Kidney capillary endothelial cell (primary cell): Measurements from ENCODE around the gene COL19A1.
A peak's percentile ranks its signal among the peaks of the same experiment; 100 is the strongest.
"Not testable (repeated sequence)": the region's sequence is repeated elsewhere in the genome, so short reads cannot be mapped to it uniquely, and the experiment has no call there.

Experiments used
- DNase-seq: peaks from one replicate; pipeline ENCODE4 v3.0.0-alpha.2; 2018; ENCODE audit warnings: low spot score

Gene COL19A1

DNA sequence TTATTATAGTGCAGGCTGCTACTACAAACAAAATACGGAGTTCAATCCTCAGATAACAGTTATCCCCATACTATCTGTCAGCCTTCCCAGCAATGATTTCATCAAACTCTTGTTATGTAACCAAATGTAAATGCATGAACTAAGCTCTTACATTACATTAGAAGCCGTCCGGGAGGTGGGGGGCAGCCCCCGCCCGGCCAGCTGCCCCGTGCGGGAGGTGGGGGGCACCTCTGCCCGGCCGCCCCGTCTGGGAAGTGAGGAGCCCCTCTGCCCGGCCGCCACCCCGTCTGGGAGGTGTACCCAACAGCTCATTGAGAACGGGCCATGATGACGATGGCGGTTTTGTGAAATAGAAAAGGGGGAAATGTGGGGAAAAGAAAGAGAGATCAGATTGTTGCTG lies 99.6 kb downstream of the COL19A1 start:
- not testable (repeated sequence) for DNase-seq

DNA sequence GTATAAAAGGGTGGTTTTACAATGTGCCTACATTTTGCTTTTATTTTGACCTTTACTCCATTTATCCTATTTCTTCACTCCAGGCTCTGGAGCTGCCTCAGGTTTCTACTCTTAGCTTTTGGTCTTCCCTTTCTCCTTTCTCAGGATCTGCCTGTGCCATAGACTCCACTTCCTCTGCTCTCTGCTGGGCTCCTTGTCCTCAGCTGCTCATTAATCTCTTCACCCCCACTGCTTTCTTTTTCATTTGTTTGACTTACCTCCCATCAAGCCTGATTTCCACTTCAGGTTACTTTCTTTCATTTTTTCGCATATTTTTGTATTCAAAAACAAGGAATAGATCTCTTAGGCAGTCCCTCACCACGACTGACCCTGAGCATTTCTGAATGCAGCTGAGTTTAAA lies 106.8 kb downstream of the COL19A1 start:
- DNase-seq: no peak

DNA sequence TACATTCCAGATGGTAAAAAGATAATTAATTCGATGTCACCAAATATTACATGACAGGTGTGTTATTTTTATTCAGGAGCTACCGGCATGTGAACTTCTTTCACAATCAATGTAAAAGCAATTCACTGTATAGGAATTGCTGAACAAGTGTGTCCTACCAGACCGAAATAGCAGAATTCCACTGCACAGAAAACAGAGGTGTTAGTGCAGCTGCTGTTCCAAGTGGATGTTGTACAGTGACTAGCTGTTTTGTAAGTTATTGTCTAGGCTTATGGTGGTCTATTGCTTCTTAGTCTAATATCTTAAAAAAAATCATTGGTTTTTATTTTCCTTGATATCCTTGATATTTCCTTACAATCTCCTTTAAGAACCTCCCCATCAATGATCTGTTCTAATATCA lies 107.4 kb downstream of the COL19A1 start:
- no peak for DNase-seq

DNA sequence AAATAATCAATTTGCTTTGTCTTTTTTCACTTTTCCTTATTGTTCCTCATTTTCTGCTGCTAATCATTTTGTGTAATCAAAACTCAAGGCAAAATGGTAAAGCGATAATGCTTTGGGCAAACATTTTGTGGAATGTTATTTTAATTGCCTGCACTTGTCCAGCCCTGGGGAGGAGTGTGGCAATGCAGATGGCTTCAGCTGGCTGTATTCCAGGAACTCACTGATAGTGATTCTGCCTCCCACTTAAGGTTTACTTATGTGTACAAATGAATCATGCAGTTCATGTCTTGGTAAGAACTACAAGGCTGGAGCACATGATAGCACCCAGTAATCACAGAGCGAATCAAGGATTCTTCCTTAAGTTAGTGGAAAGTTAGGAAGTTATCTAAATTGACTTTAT lies 107.8 kb downstream of the COL19A1 start:
- no peak for DNase-seq

GRCh38 chr6:69976591-69977090 lies 110.3 kb downstream of the COL19A1 start:
- DNase-seq: peak; percentile 7

DNA sequence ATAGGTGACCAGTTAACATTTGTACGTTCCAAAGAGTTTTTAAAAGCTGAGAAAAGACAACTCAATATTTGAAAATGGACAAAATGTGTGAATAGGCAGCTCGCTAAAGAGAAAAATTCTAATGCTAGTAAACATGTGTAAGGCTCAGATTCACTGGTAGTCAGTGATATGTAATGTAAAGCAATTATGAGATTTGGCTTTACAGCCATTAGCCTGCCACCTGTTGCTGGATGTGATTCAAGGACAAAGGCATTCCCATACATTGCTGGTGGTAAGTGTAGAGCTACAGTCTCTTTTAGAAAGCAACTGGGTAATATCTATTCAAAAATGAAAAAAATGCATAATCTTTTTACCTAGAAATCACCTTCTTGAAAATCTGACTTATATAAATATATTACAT lies 114.3 kb downstream of the COL19A1 start:
- DNase-seq: no peak

DNA sequence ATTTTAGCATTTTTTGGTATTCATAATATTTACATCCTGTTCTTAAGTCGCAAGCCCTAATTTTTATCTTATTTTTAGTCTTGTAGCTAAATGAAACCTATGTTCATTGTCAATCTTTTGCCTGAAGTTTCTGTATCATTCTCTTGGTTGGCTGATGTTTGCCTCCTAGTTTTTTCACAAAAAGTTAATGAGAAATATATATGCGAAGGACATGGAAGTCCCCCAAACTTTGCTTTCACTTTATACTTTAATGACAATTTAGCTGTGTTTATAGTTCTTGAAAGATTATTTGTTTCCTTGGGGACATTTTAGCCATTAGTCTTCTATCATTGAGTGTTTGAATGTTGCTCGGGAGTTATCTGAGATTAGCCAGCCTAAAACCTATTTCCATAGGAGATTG lies 118.2 kb downstream of the COL19A1 start:
- no peak for DNase-seq

DNA sequence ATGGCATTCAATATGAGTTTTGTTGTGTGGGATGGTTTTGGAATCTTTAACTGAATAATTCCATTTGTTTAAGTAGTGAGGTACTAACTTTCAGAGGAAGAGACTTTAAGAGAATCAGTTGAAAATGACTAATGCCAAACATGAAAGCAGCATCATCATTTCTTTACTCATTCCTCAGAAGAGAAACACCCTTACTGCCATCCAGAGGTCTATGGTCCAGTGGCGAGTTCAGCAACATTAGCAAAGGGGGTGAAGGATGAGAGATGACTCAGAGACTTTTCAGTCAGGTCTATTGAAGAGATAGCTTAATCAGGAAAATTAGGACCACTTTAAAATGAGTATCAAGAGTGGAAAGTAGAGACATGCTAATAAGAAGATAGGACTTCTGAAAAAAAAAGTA lies 118.8 kb downstream of the COL19A1 start:
- no peak for DNase-seq

DNA sequence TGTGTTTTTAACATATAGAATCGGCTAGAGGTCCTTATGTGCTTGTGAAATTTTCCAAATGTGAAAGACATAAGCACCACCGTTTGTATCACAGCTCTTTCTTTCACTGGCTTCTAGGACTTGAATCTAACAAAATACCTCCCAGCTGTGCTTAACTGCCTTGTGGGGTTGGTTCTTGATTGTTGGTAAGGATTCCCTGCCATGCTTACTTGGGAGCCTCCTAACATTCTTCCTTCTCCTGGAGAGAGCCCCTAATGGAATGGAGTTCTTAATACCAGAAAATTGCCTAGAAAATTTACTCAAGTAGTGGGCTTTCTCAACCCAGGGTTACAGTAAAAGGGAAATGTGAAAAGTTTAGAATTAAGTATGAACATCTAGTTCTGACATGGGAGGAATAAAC lies 121.2 kb downstream of the COL19A1 start:
- no peak for DNase-seq

DNA sequence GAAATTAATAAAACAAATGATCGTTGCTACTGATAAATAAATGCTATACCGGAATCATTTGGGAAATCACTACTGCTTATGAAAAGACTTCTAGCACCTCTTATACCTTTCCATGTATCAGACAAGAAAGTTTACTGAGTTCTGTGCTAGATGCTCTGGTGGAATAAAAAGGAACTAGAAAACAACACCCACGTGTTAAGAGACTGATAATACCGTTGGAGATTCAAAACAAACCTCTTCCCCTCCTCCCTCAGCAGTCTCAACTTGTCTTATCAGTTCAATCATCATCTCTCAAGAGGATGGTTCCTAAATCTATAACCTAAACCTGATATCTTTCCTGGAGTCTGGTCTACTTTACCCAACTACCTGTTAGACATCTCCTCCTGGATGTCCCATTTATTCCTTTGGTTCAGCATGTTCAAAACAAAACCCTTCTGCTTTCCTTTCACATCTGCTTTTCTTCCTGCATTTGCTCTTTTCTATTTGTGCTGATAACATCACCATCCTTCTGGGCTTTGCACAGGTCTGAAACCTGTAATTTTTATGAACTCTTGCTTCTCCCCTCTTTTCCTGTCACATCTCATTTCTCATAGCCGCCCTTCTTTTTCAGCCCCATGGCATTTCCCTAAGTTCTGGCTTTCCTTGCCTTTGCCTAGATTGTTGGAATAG lies 122.2 kb downstream of the COL19A1 start:
- no peak for DNase-seq

DNA sequence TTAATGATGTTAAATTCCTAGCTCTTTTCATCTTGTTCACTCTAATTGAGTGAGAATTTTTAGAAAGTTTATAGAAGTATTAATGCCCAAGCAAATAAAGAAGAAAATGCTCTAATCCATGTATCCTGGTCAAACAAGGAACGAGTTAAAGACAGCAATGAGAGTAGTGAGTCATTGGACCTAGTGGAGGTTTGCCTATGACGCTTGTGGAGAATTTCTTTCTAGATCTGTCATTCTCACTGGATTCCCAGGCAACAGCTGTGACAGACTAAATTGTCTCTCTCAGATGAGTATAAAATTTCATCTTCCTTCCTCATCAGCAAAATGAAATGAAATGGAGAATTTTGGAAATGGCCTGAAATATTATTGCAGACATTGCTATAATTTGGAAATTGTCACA lies 127.9 kb downstream of the COL19A1 start:
- DNase-seq: no peak

GRCh38 chr6:70008189-70008588 lies 141.8 kb downstream of the COL19A1 start:
- no peak for DNase-seq

GRCh38 chr6:70010339-70010738 lies 144.0 kb downstream of the COL19A1 start:
- not testable (repeated sequence) for DNase-seq

DNA sequence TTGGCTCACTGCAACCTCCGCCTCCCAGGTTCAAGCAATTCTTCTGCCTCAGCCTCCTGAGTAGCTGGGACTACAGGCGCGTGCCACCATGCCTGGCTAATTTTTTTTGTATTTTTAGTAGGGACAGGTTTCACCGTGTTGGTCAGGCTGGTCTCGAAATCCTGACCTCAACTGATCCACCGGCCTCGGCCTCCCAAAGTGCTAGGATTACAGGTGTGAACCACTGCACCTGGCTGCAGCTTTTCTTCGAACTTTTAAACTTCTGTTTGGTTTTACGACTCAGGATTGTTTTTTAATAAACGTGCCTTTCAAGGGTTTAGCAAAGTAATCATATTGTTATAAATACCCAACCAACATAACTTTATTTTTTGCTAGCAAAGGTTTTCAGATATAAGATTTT lies 156.8 kb downstream of the COL19A1 start:
- DNase-seq: not testable (repeated sequence)

DNA sequence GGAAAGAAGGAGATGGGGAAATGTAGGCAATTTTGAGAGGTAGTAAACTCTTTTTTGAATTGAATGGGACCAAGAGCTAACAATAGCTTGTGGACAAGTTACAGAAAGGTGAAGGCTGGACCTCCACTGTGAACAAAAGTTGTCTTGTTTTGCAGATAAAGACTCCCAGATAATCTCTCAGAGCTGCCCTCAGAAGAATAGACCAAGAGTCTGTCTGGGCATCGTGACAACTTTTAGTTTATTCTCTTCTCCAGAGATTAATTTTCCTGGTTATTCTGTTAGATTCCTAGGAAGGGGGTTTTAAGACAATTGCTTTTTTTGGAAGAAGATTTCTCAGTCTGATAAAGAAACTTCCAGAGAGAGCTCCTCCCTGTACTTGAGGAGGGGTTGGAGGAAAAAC lies 161.9 kb downstream of the COL19A1 start:
- no peak for DNase-seq

- no peak for DNase-seq
Observed at GRCh38 chr6:70028926-70029325, 162.6 kb downstream of the COL19A1 start.

DNA sequence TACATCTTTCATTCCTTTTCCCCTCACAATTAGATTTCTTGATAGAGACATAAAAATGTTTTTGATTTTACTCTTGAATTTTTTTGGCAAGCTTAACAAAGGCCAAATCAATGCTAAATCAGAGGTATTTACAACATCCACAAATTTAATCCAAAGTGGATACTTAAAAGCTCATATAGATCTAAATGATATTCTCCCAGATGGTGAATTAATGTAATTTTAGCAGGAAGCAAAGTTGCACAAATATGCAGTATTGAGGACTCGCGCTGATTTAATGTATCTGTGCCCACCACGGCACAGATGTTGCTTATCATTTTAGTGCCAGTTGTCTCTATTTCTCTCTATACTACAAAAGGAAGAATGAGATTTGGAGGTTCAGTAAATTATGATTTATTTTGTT lies 167.4 kb downstream of the COL19A1 start:
- DNase-seq: no peak

- DNase-seq: no peak
Observed at GRCh38 chr6:70037445-70037844, 171.1 kb downstream of the COL19A1 start.

DNA sequence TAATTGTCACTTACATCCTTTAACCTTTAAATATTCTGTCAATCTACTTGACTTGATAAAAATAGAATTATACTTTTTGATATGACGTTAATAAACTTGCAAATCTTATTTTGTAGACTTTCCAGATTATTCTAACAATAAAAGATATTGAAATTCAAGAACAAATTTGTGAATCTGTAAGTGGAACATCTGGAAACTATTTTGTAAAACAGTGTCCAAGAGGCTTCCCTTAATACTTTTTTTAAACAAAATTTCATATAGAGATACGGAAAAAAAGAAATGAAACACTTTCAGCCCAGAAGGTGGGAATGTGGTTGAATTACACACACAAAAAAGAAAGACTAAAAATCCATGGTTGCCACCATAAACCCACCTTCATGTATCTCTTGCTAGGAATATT lies 174.4 kb downstream of the COL19A1 start:
- DNase-seq: no peak

DNA sequence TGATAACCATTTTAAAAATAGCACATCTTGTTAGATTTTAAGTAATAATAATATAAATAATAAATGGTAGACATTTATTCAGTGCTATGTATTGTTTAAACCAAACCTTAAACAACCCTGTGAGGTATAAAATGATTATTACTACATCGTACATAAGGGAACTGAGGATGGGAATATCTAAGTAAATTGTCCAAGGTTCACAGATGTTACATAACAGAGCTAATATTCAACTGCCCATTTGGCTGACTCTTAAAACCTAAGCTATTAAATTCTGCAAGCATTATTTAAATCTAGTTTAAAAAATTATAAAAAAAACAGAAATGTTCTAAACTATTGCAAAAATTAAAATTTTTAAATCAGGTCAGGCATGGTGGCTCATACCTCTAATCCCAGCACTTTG lies 175.1 kb downstream of the COL19A1 start:
- DNase-seq: no peak

- DNase-seq: no peak
Observed at GRCh38 chr6:70045413-70045812, 179.1 kb downstream of the COL19A1 start.

DNA sequence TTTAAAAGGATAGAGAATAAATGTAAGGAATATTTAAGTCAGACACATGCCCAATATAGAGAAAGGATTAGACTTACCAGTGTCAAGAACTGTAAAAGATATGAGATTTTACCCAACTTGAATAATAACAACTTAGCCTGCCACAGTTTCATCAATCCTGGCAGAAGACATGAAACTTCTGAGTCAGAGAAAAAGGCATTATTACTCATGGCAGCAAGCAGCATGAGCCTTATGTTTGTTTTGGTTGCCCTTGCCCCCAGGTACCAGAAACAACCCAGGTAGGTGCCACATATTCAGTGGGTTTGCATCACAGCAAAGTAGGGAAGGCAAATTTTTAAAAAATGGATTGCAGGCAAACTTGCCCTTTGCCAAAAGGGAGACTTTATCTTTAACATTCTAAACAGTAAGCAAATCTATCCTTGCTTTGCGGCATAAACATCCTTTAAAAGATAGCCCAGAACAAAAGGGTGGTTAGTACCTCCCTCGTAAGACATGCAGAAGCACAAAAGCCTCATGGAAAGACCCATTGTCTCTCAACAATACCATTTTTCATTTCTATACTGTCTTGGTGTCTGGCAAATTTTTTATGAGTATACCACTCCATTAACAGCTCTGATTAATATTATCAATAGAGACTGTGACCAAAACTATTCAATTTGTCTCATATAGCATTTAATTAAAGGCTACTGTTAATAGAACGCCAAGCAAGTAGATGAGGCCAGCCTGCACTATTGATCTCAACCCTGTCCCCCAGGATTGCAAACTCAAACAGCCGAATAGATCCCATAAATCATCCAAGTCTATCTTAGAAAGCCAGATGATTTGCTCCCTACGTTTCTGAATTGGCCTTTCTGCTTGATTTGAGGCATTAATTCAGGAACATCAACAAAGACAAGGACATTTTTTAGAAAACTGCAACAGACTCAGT lies 185.1 kb downstream of the COL19A1 start:
- DNase-seq: no peak

DNA sequence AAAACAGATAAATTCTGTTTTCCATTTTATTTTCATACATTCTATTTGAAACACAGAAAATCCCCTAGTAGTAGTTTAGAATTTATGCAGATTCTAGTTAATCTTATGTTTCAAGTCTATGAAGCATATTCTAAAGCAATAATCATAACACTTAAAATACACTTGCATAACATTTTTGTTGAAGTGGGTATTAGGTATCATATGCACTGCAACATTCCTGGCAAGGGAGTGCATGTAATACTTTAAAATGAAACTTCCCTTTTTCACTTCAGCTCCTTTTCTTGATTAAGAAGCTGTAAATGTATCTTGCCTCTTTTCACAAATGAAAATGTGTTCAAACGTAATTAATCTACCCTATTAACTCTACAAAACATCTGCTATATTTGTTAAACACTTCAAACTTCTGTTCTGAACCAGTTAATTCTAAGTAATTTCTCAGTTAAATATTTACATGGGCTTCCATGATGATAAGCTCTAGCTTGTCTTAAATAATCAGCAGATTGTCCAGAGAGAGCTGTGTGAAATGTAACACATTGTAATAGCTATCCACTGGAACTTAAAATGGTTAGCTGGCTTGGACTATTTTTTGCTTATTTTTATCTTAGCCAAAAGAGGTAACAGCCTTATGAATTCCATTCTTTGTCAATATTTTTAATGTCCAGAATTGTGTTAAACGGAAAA lies 192.8 kb downstream of the COL19A1 start:
- no peak for DNase-seq
